ENCODE data around the gene TMEM117.

TMEM117 gene

GRCh38 chr12:44052554-44052953 is 216.7 kb downstream of the TMEM117 start (continued):
- TF ChIP-seq PRDM4 (tag by site-specific recombination; IDR thresholded peaks at IDR 0.05): no peak
- TF ChIP-seq ZNF362 (tag by site-specific recombination; IDR thresholded peaks at IDR 0.05): no peak
- TF ChIP-seq ZNF513 (tag by site-specific recombination; IDR thresholded peaks at IDR 0.05): no peak
- no peak for TF ChIP-seq ZXDB (tag by site-specific recombination; IDR thresholded peaks at IDR 0.05)
- TF ChIP-seq ATF2 (tag by site-specific recombination; IDR thresholded peaks at IDR 0.05; ENCODE audit: low read depth): no peak
- no peak for TF ChIP-seq ZBTB20 (tag by site-specific recombination; IDR thresholded peaks at IDR 0.05)
- TF ChIP-seq ZNF274 (IDR thresholded peaks at IDR 0.05; ENCODE audit: low read length): no peak
- no peak for TF ChIP-seq ZNF274 (tag by site-specific recombination; IDR thresholded peaks at IDR 0.05; ENCODE audit: borderline replicate concordance)

GRCh38 chr12:44053549-44054127 is 217.8 kb downstream of the TMEM117 start:
- H3K27ac ChIP-seq (ENCODE audit: extremely low read depth, low read depth, low read length): no peak overlapping the region
- H3K36me3 ChIP-seq (ENCODE audit: control insufficient read depth in 2 of 2, insufficient read depth in 1 of 2, low read length in 2 of 2): no peaks in the 10 kb centered on the region
- H3K4me1 ChIP-seq (ENCODE audit: control insufficient read depth, insufficient read depth, low read length): no peaks in the 10 kb centered on the region
- no peak for TF ChIP-seq ZSCAN18 (tag by site-specific recombination; IDR thresholded peaks at IDR 0.05)
- no peak for TF ChIP-seq ZNF670 (tag by site-specific recombination; IDR thresholded peaks at IDR 0.05; ENCODE audit: low read depth)
- no peak for TF ChIP-seq INSM2 (tag by site-specific recombination; IDR thresholded peaks at IDR 0.05)
- no peak for TF ChIP-seq ZNF350 (tag by site-specific recombination; IDR thresholded peaks at IDR 0.05)
- no peak for TF ChIP-seq BCL11A (tag by site-specific recombination; IDR thresholded peaks at IDR 0.05; ENCODE audit: low read depth)
- no peak for TF ChIP-seq PRDM6 (tag by site-specific recombination; IDR thresholded peaks at IDR 0.05)
- H3K4me3 ChIP-seq (ENCODE audit: low read depth, low read length): no peak overlapping the region
- ChIA-PET POLR2A (no interaction called here), CTCF (no interaction called here)
- no peaks in the 10 kb centered on the region for H3K9me3 ChIP-seq (ENCODE audit: control insufficient read depth, insufficient read depth, low read depth, low read length)
